GM23248 (cell line): ENCODE data around the gene DPP6.

ENCODE experiments used
- EZH2 ChIP-seq: fragments of 200-600 bp; sonication (generic); IDR thresholded peaks from 2 replicates; pipeline ENCODE4 v1.6.1; 2018; ENCODE audit warnings: antibody characterized with exemption, mild to moderate bottlenecking; ENCODE audit not compliant: insufficient read depth, poor library complexity, severe bottlenecking
- EZH2phosphoT487 ChIP-seq: fragments of 200-600 bp; sonication (generic); IDR thresholded peaks from 2 replicates; pipeline ENCODE4 v1.6.1; 2018; ENCODE audit warnings: antibody characterized with exemption, moderate library complexity, mild to moderate bottlenecking, low read depth; ENCODE audit not compliant: insufficient read depth

DNA sequence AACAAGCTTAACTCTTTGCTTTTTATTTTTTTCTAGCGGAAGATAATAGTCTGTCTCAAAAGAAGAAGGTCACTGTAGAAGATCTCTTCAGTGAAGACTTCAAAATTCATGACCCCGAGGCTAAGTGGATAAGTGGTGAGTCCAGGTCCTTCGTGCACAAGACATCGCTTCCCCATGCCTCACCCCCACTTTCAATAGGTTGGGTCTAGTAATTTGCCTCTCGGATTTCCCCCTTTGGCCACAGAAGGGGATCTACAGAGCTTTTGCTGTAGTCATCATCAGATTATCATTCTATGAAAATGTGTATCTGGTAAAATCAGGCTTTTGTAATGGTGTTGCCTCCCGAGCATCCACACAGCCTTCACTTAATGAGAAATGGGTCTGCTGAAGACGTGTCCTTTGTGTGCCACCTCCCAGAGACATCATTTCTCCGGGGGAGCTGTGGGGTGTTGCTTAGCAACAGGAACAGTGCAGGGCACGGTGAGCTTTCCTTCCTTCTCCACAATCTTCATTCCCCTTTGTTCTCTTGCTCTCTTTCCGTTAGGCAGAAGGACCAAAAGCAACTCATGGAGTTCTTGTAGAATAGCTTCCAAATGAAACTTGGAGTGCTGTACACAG lies 422.8 kb downstream of the DPP6 start:
- TF ChIP-seq EZH2phosphoT487, result no peak
- no peak for TF ChIP-seq EZH2
